Osteoblast (primary cell): ENCODE data around the gene PFKL. TPM values are rescaled to one million over a fixed set of nuclear protein-coding genes. Genes with fewer than 3 reads are reported as not detected.
"Not testable (repeated sequence)": the region's sequence is repeated elsewhere in the genome, so short reads cannot be mapped to it uniquely, and the experiment has no call there.

Experiments
- DNase-seq: peaks from one replicate; pipeline ENCODE4 v3.0.0; 2011; ENCODE audit warnings: low spot score, mixed read lengths; ENCODE audit not compliant: insufficient read length; ENCODE audit errors: missing footprints
- H2AFZ ChIP-seq: 2 replicates; pipeline ENCODE4 v1.6.0; 2011; ENCODE audit warnings: mild to moderate bottlenecking, low read length
- H3K27ac ChIP-seq: 2 replicates; pipeline ENCODE4 v1.5.1; 2011; ENCODE audit warnings: mild to moderate bottlenecking, low read depth, low read length, moderate library complexity
- H3K27me3 ChIP-seq: 2 replicates; pipeline ENCODE4 v1.6.0; 2012; ENCODE audit warnings: mild to moderate bottlenecking, control low read depth, inconsistent platforms, low read length, moderate library complexity; ENCODE audit not compliant: insufficient read depth
- H3K36me3 ChIP-seq: 2 replicates; pipeline ENCODE4 v1.5.1; 2011; ENCODE audit warnings: mild to moderate bottlenecking, low read length, control low read depth, moderate library complexity; ENCODE audit not compliant: insufficient read depth
- H3K4me1 ChIP-seq: 2 replicates; pipeline ENCODE4 v1.5.1; 2011; ENCODE audit warnings: mild to moderate bottlenecking, low read length, control low read depth, moderate library complexity; ENCODE audit not compliant: insufficient read depth
- H3K4me2 ChIP-seq: 2 replicates; pipeline ENCODE4 v1.6.0; 2011; ENCODE audit warnings: mild to moderate bottlenecking, low read length; ENCODE audit not compliant: insufficient read depth
- H3K4me3 ChIP-seq: fragments of 200-600 bp; sonication (generic); 3 replicates; pipeline ENCODE4 v1.5.1; 2012; ENCODE audit warnings: mild to moderate bottlenecking, low read length, inconsistent platforms; ENCODE audit not compliant: insufficient read depth
- H3K79me2 ChIP-seq: 2 replicates; pipeline ENCODE4 v1.6.0; 2012; ENCODE audit warnings: mild to moderate bottlenecking, low read length, control low read depth, inconsistent platforms; ENCODE audit not compliant: insufficient read depth
- H3K9me3 ChIP-seq: 2 replicates; pipeline ENCODE4 v1.5.1; 2011; ENCODE audit warnings: low read depth, low read length, control low read depth
- H4K20me1 ChIP-seq: 2 replicates; pipeline ENCODE4 v1.6.0; 2012; ENCODE audit warnings: mild to moderate bottlenecking, low read length, control low read depth; ENCODE audit not compliant: insufficient read depth
- total RNA-seq: library from RNA; depleted of rRNA; stranded (reverse); fragments of >200 nt; gene quantifications from 2 replicates; pipeline ENCODE4 v1.2.3, GENCODE V29; 2012
- TF ChIP-seq, protein P1 (sequence below): IDR thresholded peaks from 2 replicates; pipeline ENCODE4 v1.5.1; 2011; ENCODE audit warnings: mild to moderate bottlenecking, low read depth, low read length, moderate library complexity; ENCODE audit errors: extremely low read depth

The PFKL gene
- total RNA-seq, 1 donor = 114 TPM

- TF ChIP-seq, protein P1, sequence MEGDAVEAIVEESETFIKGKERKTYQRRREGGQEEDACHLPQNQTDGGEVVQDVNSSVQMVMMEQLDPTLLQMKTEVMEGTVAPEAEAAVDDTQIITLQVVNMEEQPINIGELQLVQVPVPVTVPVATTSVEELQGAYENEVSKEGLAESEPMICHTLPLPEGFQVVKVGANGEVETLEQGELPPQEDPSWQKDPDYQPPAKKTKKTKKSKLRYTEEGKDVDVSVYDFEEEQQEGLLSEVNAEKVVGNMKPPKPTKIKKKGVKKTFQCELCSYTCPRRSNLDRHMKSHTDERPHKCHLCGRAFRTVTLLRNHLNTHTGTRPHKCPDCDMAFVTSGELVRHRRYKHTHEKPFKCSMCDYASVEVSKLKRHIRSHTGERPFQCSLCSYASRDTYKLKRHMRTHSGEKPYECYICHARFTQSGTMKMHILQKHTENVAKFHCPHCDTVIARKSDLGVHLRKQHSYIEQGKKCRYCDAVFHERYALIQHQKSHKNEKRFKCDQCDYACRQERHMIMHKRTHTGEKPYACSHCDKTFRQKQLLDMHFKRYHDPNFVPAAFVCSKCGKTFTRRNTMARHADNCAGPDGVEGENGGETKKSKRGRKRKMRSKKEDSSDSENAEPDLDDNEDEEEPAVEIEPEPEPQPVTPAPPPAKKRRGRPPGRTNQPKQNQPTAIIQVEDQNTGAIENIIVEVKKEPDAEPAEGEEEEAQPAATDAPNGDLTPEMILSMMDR = no peak
- no peaks in the 10 kb centered on the region for H3K4me1 ChIP-seq
- no peaks in the 10 kb centered on the region for H4K20me1 ChIP-seq
- H3K9me3 ChIP-seq = no peaks in the 10 kb centered on the region
- no peak overlapping the region for H2AFZ ChIP-seq
- no peak overlapping the region for H3K4me2 ChIP-seq
- no peaks in the 10 kb centered on the region for H3K36me3 ChIP-seq
- H3K27me3 ChIP-seq = no peaks in the 10 kb centered on the region
- DNase-seq = peak; percentile 52
- H3K79me2 ChIP-seq = no peaks in the 10 kb centered on the region
- no peak overlapping the region for H3K4me3 ChIP-seq
- no peak overlapping the region for H3K27ac ChIP-seq
Measured at GRCh38 chr21:44357064-44357837, 57.4 kb downstream of the PFKL start.

GRCh38 chr21:44359396-44359795 is 59.5 kb downstream of the PFKL start:
- H3K27me3 ChIP-seq = no peaks in the 10 kb centered on the region
- H3K4me3 ChIP-seq = no peak overlapping the region
- no peaks in the 10 kb centered on the region for H3K9me3 ChIP-seq
- no peak overlapping the region for H2AFZ ChIP-seq
- no peak overlapping the region for H3K4me2 ChIP-seq
- DNase-seq = no peak
- no peaks in the 10 kb centered on the region for H3K36me3 ChIP-seq
- H3K27ac ChIP-seq = no peak overlapping the region
- H4K20me1 ChIP-seq = no peaks in the 10 kb centered on the region
- TF ChIP-seq, protein P1 = no peak
- H3K4me1 ChIP-seq = no peaks in the 10 kb centered on the region
- H3K79me2 ChIP-seq = no peaks in the 10 kb centered on the region

- Histone ChIP-seq H3K27ac (no peak overlapping the region), H4K20me1 (no peaks in the 10 kb centered on the region), H2AFZ (no peak overlapping the region), H3K4me1 (no peaks in the 10 kb centered on the region), H3K4me2 (no peak overlapping the region), H3K27me3 (no peaks in the 10 kb centered on the region), H3K9me3 (no peaks in the 10 kb centered on the region), H3K79me2 (no peaks in the 10 kb centered on the region), H3K4me3 (no peak overlapping the region), H3K36me3 (no peaks in the 10 kb centered on the region)
- peak; percentile 63 for DNase-seq
- TF ChIP-seq, protein P1 = no peak
Measured at GRCh38 chr21:44360159-44360558, 60.3 kb downstream of the PFKL start.

DNA sequence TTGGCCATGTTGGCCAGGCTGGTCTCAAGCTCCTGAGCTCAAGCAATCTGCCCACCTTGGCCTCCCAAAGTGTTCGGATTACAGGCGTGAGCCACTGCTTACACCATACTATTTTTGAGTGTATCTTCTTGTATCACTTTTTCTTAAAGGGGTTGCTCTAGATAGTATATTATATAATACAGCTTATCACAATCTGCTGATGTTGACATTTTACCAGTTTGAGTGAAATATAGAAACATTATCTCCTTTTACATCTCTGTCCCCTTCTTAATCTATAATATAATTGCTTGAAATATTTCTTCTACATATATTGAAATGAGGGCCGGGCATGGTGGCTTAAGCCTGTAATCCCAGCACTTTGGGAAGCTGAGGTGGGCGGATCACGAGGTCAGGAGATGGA is 62.0 kb downstream of the PFKL start:
- not testable (repeated sequence) for H3K4me1 ChIP-seq, H3K79me2 ChIP-seq, H3K36me3 ChIP-seq, H3K9me3 ChIP-seq, DNase-seq, H3K27me3 ChIP-seq, H3K4me2 ChIP-seq, H4K20me1 ChIP-seq, H3K27ac ChIP-seq, H2AFZ ChIP-seq, H3K4me3 ChIP-seq
